HG03108 (cell line): ENCODE results near the gene PEX5L.
"Not testable (repeated sequence)": the region's sequence is repeated elsewhere in the genome, so short reads cannot be mapped to it uniquely, and the experiment has no call there.

Experiments
- ATAC-seq: cut with Tn5 transposase; IDR thresholded peaks from one replicate; pipeline ENCODE4 v1.9.1; 2021; ENCODE audit warnings: moderate library complexity; ENCODE audit not compliant: unreplicated experiment

PEX5L gene, protein sequence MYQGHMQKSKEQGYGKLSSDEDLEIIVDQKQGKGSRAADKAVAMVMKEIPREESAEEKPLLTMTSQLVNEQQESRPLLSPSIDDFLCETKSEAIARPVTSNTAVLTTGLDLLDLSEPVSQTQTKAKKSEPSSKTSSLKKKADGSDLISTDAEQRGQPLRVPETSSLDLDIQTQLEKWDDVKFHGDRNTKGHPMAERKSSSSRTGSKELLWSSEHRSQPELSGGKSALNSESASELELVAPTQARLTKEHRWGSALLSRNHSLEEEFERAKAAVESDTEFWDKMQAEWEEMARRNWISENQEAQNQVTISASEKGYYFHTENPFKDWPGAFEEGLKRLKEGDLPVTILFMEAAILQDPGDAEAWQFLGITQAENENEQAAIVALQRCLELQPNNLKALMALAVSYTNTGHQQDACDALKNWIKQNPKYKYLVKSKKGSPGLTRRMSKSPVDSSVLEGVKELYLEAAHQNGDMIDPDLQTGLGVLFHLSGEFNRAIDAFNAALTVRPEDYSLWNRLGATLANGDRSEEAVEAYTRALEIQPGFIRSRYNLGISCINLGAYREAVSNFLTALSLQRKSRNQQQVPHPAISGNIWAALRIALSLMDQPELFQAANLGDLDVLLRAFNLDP

DNA sequence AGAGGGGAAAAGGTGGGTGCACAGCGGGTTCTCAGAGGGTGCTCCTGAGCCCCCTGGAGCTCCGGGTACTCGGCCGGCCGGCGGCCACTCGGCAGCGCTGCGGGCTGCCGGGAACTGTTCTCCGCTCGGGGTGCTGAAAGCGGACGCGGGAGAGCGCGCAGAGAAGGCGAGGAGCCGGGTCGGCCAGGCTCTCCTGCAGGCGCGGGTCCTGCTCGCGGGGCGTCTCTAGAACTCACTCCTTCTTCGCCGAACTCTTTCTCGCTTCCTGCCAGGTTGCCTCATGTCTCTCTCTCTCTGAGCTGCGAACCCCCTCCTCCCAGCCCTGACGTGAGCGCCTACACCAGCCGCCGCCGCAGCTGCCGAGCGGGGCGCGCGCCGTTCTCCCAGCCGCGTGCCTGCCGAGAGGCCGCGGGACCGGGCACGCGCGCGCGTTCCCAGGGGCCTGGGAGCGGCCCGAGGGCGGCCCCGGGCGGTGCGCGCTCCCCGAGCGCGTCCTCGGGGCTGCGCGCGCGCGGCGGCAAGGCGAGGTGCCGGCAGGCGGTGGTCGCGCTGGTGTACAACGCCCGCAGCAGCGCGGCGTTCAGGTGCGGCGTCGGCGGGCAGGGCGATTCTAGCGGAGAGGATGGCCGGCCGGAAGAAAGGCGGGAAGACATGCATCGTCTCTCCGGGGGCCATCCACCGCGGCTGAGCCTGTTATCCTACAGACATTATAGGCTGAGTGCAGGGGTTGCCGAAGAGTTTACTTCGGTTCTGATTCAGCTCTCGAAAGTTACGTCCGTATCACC, at the start of gene PEX5L:
PEX5L (minus strand) TSS at position 267 of the 785 bp plus-strand sequence. CDS start 338 bp downstream, outside the sequence.
- peak; percentile 88 for ATAC-seq

DNA sequence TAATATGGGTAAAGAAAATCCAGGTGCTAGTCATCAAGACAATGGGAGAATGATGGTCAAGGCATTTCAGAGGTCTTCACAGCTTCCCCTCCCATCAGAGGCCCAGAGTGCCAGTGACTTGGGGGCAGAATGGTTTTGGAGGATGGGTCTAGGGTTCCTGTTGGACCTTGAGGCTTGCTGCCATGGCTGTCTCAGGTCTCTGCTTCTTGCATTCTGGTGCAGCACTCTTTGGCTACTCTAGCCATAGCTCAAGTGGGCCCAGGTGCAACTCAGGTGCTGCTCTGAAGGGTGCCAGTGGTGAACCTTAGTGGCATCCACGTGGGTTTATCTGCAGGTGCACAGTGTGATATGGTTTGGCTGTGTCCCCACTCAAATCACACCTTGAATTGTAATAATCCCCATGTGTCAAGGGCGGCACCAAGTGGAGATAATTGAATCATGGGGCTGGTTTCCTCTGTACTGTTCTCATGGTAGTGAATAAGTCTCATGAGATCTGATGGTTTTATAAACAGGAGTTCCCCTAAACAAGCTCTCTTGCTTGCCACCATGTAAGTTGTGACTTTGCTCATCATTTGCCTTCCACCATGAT, 48.5 kb upstream of the PEX5L start:
- ATAC-seq: no peak

DNA sequence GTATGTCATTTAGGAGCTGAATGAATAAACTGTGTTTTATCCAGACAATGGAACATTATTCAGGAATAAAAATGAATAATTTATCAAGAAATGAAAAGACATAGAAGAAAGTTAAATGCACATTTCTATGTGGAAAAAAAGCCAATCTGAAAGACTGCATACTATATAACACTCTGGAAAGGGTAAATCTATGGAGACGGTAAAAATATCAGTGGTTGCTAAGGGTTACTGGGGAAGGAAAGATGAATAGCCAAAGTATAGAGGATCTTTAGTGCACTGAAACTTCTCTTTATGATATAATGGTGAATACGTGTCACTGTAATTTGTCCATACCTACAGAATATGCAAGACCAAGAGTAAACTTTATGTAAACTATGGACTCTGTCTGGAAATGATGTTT, 46.0 kb upstream of the PEX5L start:
- no peak for ATAC-seq

DNA sequence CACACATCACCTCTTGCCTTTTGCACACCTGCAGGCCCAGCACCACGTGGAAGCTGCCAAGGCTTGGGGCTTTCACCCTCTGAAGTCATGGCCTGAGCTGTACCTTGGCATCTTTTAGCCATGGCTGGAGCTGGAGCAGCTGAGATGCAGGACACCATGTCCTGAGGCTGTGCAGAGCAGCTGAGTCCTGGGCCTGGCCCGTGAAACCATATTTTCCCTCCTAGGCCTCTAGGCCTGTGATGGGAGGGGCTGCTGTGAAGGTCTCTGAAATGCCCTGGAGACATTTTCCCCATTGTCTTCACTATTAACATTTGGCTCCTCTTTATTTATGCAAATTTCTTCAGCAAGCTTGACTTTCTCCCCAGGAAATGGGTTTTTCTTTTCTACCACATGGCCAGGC, 41.9 kb upstream of the PEX5L start:
- no peak for ATAC-seq

DNA sequence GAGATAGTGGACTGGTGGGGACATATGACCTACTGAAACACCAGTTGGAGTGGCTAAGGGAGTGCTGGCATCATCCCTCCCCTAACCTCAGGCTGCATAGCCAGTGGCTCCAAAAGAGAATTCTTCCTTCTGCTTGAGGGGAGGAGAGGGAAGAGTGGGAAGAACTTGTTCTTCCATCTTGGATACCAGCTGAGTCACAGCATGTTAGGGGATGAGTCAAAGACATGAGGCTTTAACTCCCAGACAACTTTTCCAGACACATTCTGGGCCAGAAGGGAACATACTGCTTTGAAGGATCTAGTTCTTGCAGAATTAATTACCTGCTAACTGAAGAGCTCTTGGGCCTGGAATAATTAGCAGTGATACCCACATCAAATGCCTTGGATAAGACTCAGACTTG, 36.8 kb upstream of the PEX5L start:
- ATAC-seq: no peak

DNA sequence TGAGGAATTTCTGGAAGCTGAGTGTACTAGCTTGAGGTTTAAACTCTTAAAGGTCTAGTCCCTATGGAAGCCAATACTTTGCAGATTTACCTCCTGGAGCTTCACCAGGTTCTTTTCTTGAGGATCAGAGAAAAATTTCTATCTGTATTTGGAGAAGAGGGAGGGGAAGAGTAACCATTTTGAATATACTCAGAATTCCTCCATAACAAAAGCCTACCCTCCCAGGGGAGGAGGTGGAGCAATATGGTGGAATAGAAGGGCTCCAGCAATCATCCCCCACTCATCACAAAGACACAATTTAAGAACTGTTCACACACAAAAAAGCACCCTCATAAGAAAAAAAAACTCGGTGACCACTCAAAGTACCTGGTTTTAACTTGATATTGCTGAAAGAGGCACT, 36.0 kb upstream of the PEX5L start:
- no peak for ATAC-seq

DNA sequence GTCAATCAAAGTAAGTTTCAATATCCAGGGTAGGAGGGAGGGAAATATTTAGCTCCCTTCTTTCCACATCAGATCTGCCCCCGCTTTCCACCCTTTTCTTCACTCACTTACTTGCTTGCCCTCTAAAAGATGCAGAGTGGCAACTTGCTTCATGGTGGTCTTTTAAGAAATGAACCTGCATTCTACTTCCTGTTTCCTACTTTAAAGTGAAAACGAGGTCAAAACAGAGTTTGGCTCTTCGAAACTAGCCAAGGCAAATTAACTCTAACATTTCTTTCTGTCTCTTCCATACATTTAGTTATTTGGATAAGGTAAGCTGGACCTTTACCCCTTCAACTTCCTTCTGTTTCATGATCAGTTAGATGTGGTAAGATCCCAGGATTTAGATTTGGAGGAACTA, 34.2 kb upstream of the PEX5L start:
- no peak for ATAC-seq

DNA sequence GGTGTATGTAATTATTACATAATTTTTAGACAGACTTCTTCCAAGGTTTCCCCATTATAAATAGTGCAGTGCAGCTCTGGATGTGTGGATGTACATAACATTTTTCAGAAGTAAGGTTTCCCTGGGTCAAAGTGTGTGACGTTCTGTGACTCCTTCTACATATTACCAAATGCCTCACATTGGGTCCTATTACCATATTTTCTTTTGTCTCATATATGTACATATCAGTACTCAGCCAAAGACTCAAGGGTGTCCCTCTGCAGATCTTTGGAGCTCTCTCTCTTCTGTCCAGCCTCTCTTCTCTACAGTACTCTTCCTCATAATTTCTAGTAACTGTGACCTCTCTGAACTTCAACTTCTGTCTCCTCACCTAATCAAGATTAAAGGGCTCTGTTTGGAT, 31.3 kb upstream of the PEX5L start:
- no peak for ATAC-seq

DNA sequence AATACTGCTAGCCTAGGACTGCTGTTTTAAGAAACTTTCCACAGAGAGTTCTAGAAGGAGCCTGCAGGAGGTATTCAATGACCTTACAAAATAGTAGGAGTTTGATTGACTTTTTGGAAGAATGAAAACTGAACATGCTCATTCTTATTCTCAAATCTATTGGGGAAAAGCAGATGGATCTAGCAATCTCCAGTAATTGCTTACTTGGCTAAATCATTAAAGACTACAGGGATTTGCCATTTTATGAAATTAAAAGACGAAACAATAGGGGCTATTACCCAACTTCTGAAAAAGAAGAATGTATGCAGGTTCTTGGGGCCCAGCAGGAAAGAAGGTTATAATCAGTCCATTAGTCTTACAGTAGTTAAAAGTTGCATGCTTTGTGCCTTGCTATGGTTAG, 29.9 kb upstream of the PEX5L start:
- ATAC-seq: no peak

DNA sequence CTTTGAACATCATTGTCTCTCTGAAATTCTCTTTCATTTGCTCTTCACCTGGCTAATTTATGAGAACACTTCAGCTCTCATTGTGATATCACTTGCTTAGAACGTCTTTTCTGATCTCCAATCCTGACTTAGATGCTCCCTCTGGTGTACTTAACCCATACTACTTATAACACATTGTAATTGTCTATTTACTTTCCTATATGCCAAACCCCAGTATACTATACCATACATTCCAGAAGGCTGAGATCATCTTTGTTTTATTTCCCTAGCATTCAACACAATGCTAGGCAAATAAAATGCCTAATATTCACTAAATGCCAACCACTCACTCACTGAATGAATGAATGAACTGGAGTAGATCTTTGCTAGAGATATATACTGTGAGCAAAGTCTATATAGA, 27.0 kb upstream of the PEX5L start:
- no peak for ATAC-seq

DNA sequence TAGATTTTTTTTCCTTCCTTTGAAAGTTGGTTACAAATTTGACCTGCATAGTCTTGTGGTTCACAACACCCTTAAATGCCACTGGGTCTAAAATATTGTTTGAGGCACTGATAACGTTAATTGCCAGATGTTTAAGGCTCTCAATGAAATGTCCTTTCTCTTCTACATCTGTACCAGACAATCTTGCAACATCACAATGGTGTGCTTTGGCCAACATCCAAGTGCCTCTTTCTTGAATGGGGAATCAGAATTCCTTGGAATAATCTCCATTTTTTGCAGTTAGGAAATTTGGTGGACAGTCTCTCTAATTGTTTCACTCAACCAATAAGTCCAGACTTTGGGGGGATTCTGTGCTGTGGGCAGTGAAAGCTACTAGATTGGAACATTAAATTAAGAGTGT, 26.0 kb upstream of the PEX5L start:
- no peak for ATAC-seq

DNA sequence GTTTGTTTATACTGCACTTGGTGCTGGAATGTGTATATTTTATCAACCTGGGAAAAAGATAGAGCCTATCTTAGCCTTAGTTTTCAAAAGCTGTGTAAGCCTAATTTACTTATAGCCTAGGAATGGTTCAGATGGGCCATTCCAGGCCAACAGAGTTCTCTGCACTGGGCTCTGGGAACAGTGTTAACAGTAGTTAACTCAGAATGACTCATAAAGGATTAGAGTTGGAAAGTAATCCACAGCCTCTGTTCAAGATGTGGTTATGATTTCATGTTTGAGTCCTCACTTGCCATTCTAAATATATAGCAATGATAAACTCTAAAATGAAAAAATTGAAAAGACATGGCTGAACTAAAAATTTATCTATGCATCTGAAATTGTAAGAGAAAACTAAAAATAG, 22.6 kb upstream of the PEX5L start:
- ATAC-seq: no peak

DNA sequence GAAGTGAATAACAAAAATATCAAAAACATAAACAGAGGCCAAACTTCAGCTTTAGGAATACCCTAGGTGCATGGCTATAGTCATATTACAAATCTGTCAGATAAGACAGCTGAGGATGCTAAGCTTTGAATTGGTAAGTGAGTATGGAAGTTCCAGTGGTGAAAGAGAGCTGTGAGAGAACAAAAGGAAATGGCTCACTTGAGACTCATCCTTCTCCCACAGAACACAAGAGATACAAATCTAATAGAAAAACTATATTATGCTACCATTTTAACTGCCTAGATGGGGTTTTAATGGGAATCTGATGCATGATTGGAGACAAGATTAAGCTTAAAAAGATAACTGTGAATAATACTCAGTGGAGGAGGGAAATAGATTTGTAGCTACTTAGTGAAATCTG, 21.5 kb upstream of the PEX5L start:
- no peak for ATAC-seq

DNA sequence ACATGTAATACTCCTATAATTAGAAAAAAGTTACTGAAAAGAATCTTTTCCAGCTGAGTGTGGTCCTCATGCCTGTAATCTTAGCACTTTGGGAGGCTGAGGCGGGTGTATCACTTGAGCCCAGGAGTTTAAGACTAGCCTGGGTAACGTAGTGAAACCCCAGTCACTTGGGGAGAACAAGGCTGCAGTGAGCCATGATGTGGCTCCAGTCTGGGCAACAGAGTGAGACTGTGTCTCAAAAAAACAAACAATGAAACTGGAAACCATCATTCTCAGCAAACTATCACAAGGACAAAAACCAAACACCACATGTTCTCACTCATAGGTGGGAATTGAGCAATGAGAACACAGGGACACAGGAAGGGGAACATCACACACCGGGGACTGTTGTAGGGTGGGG, 18.9 kb upstream of the PEX5L start:
- ATAC-seq: not testable (repeated sequence)

DNA sequence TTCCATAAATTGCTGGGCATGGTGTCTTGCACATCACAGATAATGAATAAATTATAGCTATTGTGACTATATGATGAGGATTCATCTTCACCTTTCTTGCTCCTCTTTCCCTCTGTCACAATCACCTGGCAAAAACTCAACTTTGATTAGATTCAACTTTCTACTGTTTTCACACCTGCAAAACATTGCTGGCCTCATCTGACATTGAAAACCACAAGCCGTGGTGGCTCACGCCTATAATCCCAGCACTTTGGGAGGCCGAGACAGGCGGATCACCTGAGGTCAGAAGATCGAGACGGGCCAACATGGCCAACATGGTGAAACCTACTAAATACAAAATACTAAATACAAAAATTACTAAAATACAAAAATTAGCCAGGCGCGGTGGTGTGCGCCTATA, 12.7 kb upstream of the PEX5L start:
- ATAC-seq: no peak

DNA sequence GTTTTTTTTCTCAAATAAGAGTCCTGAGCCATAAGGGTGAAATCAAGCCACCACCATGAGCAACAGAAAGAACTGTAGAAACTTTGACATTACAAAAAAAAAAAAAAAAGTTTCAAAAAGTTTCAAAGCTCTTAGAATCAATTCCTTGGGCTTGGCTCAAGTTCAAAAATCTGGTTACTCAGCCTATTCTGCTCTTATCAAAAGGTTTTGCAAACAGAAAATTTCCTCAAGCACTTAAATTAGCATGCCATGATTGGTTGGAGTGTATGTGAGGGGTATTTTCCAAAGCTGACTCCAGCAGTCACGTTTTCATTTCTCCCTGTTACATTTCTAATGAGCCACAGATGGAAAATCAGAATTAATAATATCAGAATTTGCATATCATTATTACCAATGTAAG, 12.1 kb upstream of the PEX5L start:
- ATAC-seq: no peak

DNA sequence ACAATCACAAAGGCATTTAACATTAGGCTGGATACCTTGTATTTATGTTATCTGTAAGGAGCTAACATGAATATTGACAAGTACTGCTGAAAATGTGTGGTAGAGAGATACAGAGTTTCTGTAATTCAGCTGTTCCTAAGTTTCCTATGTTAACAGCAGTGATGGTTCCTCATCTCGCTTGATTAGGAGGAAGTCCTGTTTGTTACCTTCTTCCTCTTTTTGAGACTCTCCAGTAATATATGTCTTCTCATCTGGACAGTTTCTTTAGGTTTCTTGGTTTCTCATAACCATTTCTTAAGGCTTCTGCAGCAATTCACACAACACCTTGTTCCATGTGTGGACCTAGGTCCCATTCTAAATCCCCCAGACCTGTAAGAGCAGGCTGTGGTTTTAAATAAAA, 11.4 kb upstream of the PEX5L start:
- peak; percentile 68 for ATAC-seq

DNA sequence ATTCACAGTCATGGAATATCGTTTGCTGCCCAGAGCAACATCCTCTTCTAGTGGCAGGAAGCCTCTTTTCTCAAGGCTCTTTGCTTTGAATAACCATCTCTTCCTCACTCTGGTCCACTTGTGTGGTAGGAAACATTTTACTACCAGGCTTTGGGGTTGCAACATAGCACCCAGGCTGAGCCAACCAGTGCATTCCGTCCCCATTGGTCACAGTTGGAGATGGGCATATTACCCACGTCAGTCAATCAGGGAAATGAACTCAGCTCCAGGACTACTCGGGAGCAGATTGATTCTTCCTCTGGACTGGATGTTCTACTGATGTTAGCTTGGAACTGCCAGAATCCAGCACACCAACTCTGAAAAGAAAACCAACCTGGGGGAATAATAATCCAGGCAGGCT, 4.2 kb upstream of the PEX5L start:
- no peak for ATAC-seq

DNA sequence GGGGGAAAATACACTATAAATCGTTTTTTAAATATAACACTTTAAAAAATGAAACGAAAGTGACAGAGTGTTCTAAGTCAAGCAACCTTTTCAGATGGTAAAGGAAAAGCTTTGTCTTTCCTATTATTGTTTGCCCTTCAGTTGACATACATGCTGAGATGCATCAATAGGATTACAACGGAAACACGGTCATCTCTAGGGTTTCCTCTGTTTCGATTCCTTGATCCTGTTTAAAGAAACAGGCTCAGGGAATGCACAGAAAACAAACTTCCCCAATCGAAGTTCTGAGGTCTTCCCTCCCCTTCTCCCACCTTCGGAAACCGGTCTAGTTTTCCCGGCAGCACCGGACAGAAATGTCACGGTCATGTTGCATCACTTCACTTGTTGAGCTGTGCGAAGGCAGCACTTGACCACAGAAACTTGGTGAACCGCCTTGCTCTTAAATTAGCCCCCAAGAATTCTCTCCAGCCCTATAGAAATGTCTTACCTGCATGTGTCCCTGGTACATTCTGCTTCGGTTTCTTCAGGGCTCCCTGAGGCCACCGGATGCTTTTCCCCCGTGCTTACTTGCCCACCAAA, 556 bp downstream of the PEX5L start:
- peak; percentile 32 for ATAC-seq

DNA sequence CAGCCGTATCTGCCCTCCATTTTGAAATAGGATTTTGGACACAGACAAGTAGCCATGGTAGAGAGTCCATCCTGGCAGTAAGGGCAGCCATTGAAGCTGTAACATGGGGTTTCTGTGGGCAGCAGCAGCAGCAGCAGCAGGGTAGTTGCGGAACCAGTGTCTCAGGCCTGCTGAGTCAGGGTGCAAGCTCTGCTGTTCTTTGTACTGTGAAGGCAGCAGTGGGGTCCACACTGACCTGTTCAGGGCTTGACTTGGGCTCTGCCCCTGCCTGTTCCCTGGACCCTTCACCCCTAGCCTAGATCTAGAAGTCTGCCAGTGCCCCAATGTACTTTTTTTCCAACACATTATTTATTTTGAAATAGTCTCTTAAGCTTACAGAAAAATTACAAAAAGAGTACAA, 9.7 kb downstream of the PEX5L start:
- no peak for ATAC-seq

DNA sequence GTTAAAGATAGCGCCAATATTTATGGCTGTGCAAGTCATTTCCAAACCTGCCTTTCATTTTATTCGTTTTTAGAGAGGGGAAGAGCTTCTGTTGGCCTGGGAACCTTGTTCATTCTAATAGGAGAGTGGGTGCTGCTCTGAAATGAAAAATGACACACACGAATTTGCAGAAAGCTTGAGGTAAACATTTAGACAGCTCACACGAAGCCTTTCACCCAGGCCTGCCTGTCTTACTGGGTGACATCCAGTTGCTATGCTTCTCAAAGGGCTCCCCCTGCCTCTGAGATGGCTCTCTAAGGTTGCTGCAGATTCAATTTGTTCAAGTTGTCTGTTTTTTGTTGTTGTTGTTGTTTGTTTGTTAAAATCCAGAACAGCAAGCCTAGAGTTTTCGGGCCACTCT, 18.2 kb downstream of the PEX5L start:
- ATAC-seq: no peak
